ENCODE measurements around the gene TMEM89. TPM values are rescaled to one million over a fixed set of nuclear protein-coding genes. Genes with fewer than 3 reads are reported as not detected.
A peak's percentile ranks its signal among the peaks of the same experiment; 100 is the strongest.

The TMEM89 gene
- total and polyA plus RNA-seq, 8 donors: 0.62 TPM; not detected in 7

DNA sequence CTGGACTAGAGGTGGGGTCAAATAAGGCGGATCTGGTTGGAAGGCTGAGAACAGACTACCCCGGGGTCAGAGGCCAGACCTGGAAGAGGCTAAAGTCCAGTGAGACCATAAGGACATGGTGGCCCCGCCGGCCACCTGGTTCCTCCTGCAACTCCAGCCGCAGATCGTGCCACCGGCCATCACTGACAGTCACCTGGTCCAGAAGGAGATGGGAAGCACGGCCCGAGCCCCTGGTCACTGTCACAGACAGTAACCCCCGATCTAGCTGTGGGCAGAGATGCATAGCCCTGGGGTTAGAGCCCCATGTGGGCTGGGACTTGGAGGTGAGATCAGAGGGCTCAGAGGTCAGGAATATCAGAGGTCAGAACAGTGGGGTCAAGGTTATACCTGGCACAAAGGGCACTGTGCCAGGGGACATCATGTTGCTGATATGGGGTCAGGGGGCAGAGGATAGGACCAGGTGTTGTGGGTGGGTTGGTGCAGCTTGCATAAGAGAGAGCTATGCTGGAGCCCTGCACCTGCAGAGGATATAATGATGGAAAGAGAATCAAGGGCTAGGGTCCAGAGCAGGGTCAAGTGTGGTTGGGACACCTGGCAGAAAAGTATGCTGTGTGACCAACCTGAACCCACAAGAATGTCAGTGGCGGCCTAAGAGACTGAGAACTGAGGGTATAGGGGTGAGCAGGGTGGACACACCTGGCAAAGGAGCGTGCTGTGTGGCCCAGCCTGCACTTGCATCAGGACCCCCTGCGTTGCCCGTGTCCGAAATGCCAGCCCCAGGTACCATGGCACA is 31.6 kb upstream of the TMEM89 start:
- intact Hi-C loops (cut with DNase I; ENCODE audit: low total_unique reads): no loop called here
- Histone ChIP-seq H3K27ac (no peak overlapping the region), H3K36me3 (no peaks in the 10 kb centered on the region), H3K27me3 (peaks cover 0 to 14% (median 8%) of the 10 kb centered on the region in 3 donors), H3K4me1 (peaks cover 14 to 19% (median 17%) of the 10 kb centered on the region in 4 donors), H3K9me3 (no peaks in the 10 kb centered on the region), H3K4me3 (no peak overlapping the region)
- 94 to 97% (median 95%) methylated on average over 11 to 15 of the region's 15 CpGs for WGBS, 5 donors
- no peak for DNase-seq
- TF ChIP-seq POLR2AphosphoS5 (IDR thresholded peaks at IDR 0.05) (no peak), EP300 (IDR thresholded peaks at IDR 0.05) (no peak), POLR2A (IDR thresholded peaks at IDR 0.05) (no peak)
- TF ChIP-seq, protein P1, sequence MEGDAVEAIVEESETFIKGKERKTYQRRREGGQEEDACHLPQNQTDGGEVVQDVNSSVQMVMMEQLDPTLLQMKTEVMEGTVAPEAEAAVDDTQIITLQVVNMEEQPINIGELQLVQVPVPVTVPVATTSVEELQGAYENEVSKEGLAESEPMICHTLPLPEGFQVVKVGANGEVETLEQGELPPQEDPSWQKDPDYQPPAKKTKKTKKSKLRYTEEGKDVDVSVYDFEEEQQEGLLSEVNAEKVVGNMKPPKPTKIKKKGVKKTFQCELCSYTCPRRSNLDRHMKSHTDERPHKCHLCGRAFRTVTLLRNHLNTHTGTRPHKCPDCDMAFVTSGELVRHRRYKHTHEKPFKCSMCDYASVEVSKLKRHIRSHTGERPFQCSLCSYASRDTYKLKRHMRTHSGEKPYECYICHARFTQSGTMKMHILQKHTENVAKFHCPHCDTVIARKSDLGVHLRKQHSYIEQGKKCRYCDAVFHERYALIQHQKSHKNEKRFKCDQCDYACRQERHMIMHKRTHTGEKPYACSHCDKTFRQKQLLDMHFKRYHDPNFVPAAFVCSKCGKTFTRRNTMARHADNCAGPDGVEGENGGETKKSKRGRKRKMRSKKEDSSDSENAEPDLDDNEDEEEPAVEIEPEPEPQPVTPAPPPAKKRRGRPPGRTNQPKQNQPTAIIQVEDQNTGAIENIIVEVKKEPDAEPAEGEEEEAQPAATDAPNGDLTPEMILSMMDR (IDR thresholded peaks at IDR 0.05): no peak

DNA sequence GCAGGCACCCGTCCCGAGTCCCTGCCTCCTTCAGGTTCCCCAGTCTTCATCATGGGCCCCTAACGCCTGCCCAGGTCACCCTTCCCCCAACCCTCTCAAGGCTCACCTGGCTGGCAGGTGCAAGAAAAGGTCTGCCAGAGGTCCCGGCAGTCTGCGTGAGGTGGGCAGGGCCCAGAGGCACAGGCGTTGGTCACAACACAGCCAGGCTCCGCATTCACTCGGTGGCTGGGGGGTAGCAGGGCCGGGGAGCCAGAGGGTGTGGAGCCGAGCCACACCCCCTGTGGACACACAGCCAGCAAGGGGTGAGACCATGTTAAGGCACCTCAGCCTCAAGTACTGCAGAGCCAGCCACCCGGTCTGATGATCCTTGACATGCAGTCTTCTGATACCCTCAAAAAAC is 30.2 kb upstream of the TMEM89 start:
- H3K4me3 ChIP-seq: no peak overlapping the region

DNA sequence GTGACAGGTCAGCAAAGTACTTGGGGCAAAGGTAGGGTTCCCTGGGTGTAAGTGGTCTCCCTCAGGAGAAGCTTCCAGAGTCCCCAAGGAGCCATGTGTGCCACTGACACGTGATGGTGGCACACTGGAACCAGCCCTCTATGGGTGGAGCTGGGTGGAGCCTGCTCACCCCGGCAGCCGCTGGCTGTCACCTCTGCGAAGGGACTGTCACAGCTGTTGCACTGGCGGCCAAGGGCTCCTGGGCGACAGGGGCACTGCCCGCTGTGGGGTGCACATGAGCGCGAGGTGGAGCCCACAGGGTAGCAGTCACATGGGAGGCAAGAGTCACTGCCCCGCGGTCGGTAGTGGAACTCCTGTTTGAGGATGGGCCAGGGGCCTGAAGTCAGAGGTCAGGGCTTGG is 29.2 kb upstream of the TMEM89 start:
- Histone ChIP-seq H3K9me3 (no peaks in the 10 kb centered on the region), H3K27ac (no peak overlapping the region), H3K4me1 (peaks cover 3 to 5% (median 4%) of the 10 kb centered on the region in 4 donors), H3K36me3 (no peaks in the 10 kb centered on the region), H3K27me3 (peaks cover 0 to 4% (median 0%) of the 10 kb centered on the region in 3 donors), H3K4me3 (no peak overlapping the region)
- TF ChIP-seq EP300 (IDR thresholded peaks at IDR 0.05) (no peak), POLR2A (IDR thresholded peaks at IDR 0.05) (no peak), POLR2AphosphoS5 (IDR thresholded peaks at IDR 0.05) (no peak)
- TF ChIP-seq, protein P1 (IDR thresholded peaks at IDR 0.05): no peak
- intact Hi-C loops (cut with DNase I; ENCODE audit: low total_unique reads): no loop called here
- WGBS, 5 donors: 65 to 85% (median 83%) methylated on average over 6 to 12 of the region's 12 CpGs
- DNase-seq: no peak

More for the DNA sequence above, 30.2 kb upstream of the TMEM89 start:
- DNase-seq: peak in 1 of 2 donors; percentile 81
- Histone ChIP-seq H3K36me3 (no peaks in the 10 kb centered on the region), H3K27me3 (peaks cover 0 to 8% (median 5%) of the 10 kb centered on the region in 3 donors), H3K27ac (no peak overlapping the region), H3K9me3 (no peaks in the 10 kb centered on the region), H3K4me1 (peaks cover 14 to 15% (median 14%) of the 10 kb centered on the region in 4 donors)
- 41 to 55% (median 51%) methylated on average over 6 to 11 of the region's 11 CpGs for WGBS, 5 donors
- TF ChIP-seq POLR2A (IDR thresholded peaks at IDR 0.05) (no peak), EP300 (IDR thresholded peaks at IDR 0.05) (no peak), POLR2AphosphoS5 (IDR thresholded peaks at IDR 0.05) (no peak)
- TF ChIP-seq, protein P1 (IDR thresholded peaks at IDR 0.05): no peak
- intact Hi-C loops (cut with DNase I; ENCODE audit: low total_unique reads): no loop called here

DNA sequence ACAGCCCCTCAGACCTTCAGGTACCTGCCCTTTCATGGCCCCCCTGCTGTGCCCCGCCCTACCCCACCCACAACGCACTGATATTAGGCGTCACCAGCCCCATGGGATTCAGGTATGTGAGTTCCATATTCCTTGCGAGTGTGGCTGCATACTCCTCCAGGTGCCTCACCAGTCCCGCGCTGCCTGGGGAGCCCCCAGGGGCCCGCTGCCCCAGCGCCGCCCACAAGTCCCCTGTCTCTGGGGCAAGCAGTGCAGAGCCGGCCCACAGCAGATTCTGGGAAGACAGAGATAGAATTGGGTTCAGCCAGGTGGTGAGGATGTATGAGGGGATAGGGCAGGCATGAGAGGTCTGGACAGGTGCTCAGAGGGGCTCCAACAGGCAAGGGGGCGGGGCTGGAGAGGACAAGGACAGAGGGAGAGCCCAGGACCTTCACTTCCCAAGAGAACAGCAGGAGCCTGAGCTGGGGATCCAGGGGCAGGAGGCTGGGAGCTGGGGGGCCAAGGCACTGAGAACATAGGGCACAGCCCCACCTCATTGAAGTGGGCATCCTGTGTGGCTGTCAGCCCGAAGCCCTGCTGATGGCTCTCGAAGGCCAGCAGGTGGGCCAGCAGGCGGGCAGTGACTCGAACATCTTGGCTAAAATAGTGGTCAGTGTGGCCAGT is 26.8 kb upstream of the TMEM89 start:
- DNase-seq: no peak
- TF ChIP-seq POLR2A (IDR thresholded peaks at IDR 0.05) (no peak), EP300 (IDR thresholded peaks at IDR 0.05) (no peak), POLR2AphosphoS5 (IDR thresholded peaks at IDR 0.05) (no peak)
- TF ChIP-seq, protein P1 (IDR thresholded peaks at IDR 0.05): no peak
- Histone ChIP-seq H3K27ac (no peak overlapping the region), H3K4me1 (no peaks in the 10 kb centered on the region), H3K27me3 (no peaks in the 10 kb centered on the region), H3K36me3 (no peaks in the 10 kb centered on the region), H3K4me3 (no peak overlapping the region), H3K9me3 (no peaks in the 10 kb centered on the region)
- intact Hi-C loops (cut with DNase I; ENCODE audit: low total_unique reads): no loop called here
- WGBS, 5 donors: 79 to 85% (median 81%) methylated on average over 14 to 15 of the region's 15 CpGs
